Mesenchymal stem cell (in vitro differentiated cells and primary cell): ENCODE measurements around the gene FAM222B.

Source experiments
- DNase-seq: peaks from one replicate; pipeline ENCODE4 v3.0.0-alpha.2; 2013
- H2AFZ ChIP-seq: one replicate; pipeline ENCODE4 v1.6.1; 2013; ENCODE audit warnings: low read depth, mild to moderate bottlenecking, control low read depth, inconsistent platforms, low read length, moderate library complexity
- H2AK5ac ChIP-seq: 2 replicates; pipeline ENCODE4 v1.6.1; 2013; ENCODE audit warnings: low read length, moderate library complexity, mild to moderate bottlenecking, inconsistent platforms; ENCODE audit not compliant: severe bottlenecking
- H2BK120ac ChIP-seq: one replicate; pipeline ENCODE4 v1.6.1; 2013; ENCODE audit warnings: low read depth, mild to moderate bottlenecking, inconsistent platforms, low read length, moderate library complexity
- H2BK12ac ChIP-seq, 2 experiments: one replicate each; pipeline ENCODE4 v1.6.1; 2013; ENCODE audit warnings: inconsistent platforms in 2 of 2, low read length in 2 of 2, mild to moderate bottlenecking in 2 of 2, moderate library complexity in 2 of 2, control low read depth in 1 of 2
- H2BK15ac ChIP-seq: one replicate; pipeline ENCODE4 v1.6.1; 2013; ENCODE audit warnings: mild to moderate bottlenecking, low read depth, inconsistent platforms; ENCODE audit not compliant: poor library complexity, severe bottlenecking
- H2BK5ac ChIP-seq: 2 replicates; pipeline ENCODE4 v1.6.1; 2013; ENCODE audit warnings: low read depth, mild to moderate bottlenecking, low read length, control low read depth, inconsistent platforms; ENCODE audit not compliant: poor library complexity, severe bottlenecking
- H3K14ac ChIP-seq, 2 experiments: one replicate each; pipeline ENCODE4 v1.6.1; 2013; ENCODE audit warnings: inconsistent platforms in 2 of 2, low read length in 2 of 2, control low read depth in 1 of 2, mild to moderate bottlenecking in 1 of 2, moderate library complexity in 1 of 2
- H3K18ac ChIP-seq, 2 experiments: one replicate each; pipeline ENCODE4 v1.6.1; 2013; ENCODE audit warnings: inconsistent platforms in 2 of 2, low read length in 2 of 2, control low read depth in 1 of 2, low read depth in 1 of 2, mild to moderate bottlenecking in 1 of 2
- H3K23ac ChIP-seq, 2 experiments: one replicate each; pipeline ENCODE4 v1.6.1; 2013; ENCODE audit warnings: inconsistent platforms in 2 of 2, low read length in 2 of 2, mild to moderate bottlenecking in 2 of 2, moderate library complexity in 2 of 2, control low read depth in 1 of 2
- H3K27ac ChIP-seq: 2 replicates; pipeline ENCODE4 v1.5.1; 2013; ENCODE audit warnings: mild to moderate bottlenecking, moderate library complexity, low read length, control low read depth, inconsistent platforms; ENCODE audit not compliant: poor library complexity, severe bottlenecking
- H3K27me3 ChIP-seq, 2 experiments: 2 replicates each; pipeline versions ENCODE4 v1.6.1 to v1.7.0; 2013; ENCODE audit warnings: low read length in 2 of 2, mild to moderate bottlenecking in 2 of 2, moderate library complexity in 2 of 2, control low read depth in 1 of 2, inconsistent platforms in 1 of 2; ENCODE audit not compliant: control insufficient read depth in 1 of 2, insufficient read depth in 1 of 2
- H3K36me3 ChIP-seq, 2 experiments: 2 replicates each; pipeline versions ENCODE4 v1.6.1 to v1.7.0; 2013; ENCODE audit warnings: low read length in 2 of 2, control low read depth in 1 of 2, inconsistent platforms in 1 of 2, low read depth in 1 of 2, mild to moderate bottlenecking in 1 of 2; ENCODE audit not compliant: insufficient read depth in 2 of 2, control insufficient read depth in 1 of 2
- H3K4ac ChIP-seq, 2 experiments: one replicate each; pipeline ENCODE4 v1.6.1; 2013; ENCODE audit warnings: inconsistent platforms in 2 of 2, low read length in 2 of 2, mild to moderate bottlenecking in 2 of 2, moderate library complexity in 2 of 2, control low read depth in 1 of 2, low read depth in 1 of 2
- H3K4me1 ChIP-seq: 2 replicates; pipeline ENCODE4 v1.6.1; 2013; ENCODE audit warnings: low read depth, low read length, control low read depth; ENCODE audit not compliant: control insufficient read depth, insufficient read depth
- H3K4me2 ChIP-seq: 2 replicates; pipeline ENCODE4 v1.6.1; 2013; ENCODE audit warnings: low read length, mild to moderate bottlenecking, inconsistent platforms; ENCODE audit not compliant: poor library complexity, severe bottlenecking
- H3K4me3 ChIP-seq, 2 experiments: 2 replicates each; pipeline versions ENCODE4 v1.5.1 to v1.7.0; 2013; ENCODE audit warnings: low read length in 2 of 2, mild to moderate bottlenecking in 2 of 2, control low read depth in 1 of 2, low read depth in 1 of 2; ENCODE audit not compliant: insufficient read depth in 1 of 2
- H3K79me1 ChIP-seq: replicated peaks from 2 replicates; pipeline ENCODE4 v1.6.1; 2013; ENCODE audit warnings: mild to moderate bottlenecking, control low read depth, low read length, inconsistent platforms; ENCODE audit not compliant: poor library complexity, severe bottlenecking
- H3K9ac ChIP-seq: 2 replicates; pipeline ENCODE4 v1.7.0; 2013; ENCODE audit warnings: mild to moderate bottlenecking, low read length, moderate library complexity
- H3K9me3 ChIP-seq: 2 replicates; pipeline ENCODE4 v1.7.0; 2013; ENCODE audit warnings: mild to moderate bottlenecking, low read length; ENCODE audit not compliant: control insufficient read depth
- H4K8ac ChIP-seq: one replicate; pipeline ENCODE4 v1.6.1; 2013; ENCODE audit warnings: inconsistent platforms, mild to moderate bottlenecking, low read length, moderate library complexity
- H4K91ac ChIP-seq: one replicate; pipeline ENCODE4 v1.6.1; 2013; ENCODE audit warnings: mild to moderate bottlenecking, low read length, inconsistent platforms
- WGBS: methylation state at CpG from one replicate; pipeline ENCODE4 v1.1.7; 2013; ENCODE audit warnings: mixed read lengths; 5-methylcytosine and 5-hydroxymethylcytosine counted together

Gene FAM222B

GRCh38 chr17:28720247-28720996, 122.2 kb downstream of the FAM222B start:
- peaks cover 2% of the 10 kb centered on the region for H3K79me1 ChIP-seq
- WGBS, result under 1% methylated on average over 21 of the region's 30 CpGs

GRCh38 chr17:28719021-28719433, 123.6 kb downstream of the FAM222B start:
- peaks cover 7% of the 10 kb centered on the region for H3K79me1 ChIP-seq
- H2AK5ac ChIP-seq, result peak overlapping the region; percentile 25
- peak overlapping the region; percentile 95 for H3K9ac ChIP-seq
- H3K4ac ChIP-seq, result peak overlapping the region in 1 of 2 experiments; percentile 84
- H2AFZ ChIP-seq, result no peak overlapping the region
- H3K36me3 ChIP-seq, result peaks cover 39 to 52% of the 10 kb centered on the region in 2 experiments
- no peak overlapping the region for H2BK15ac ChIP-seq
- peaks cover 22% of the 10 kb centered on the region for H3K4me1 ChIP-seq
- H4K8ac ChIP-seq, result peak overlapping the region; percentile 65
- H2BK12ac ChIP-seq, result peak overlapping the region in 1 of 2 experiments; percentile 78
- H3K27me3 ChIP-seq, result no peaks in the 10 kb centered on the region
- H3K18ac ChIP-seq, result peak overlapping the region; percentile 69 to 85
- H3K4me3 ChIP-seq, result peak overlapping the region; percentile 20 to 99
- no peak for DNase-seq
- H3K9me3 ChIP-seq, result no peaks in the 10 kb centered on the region
- peak overlapping the region; percentile 1 for H2BK120ac ChIP-seq
- 15% methylated on average over 17 of the region's 18 CpGs for WGBS
- H4K91ac ChIP-seq, result peak overlapping the region; percentile 70
- H3K14ac ChIP-seq, result no peak overlapping the region
- H2BK5ac ChIP-seq, result no peak overlapping the region
- peak overlapping the region in 1 of 2 experiments; percentile 43 for H3K23ac ChIP-seq
- H3K27ac ChIP-seq, result peak overlapping the region; percentile 98
- peak overlapping the region; percentile 39 for H3K4me2 ChIP-seq

More at GRCh38 chr17:28720247-28720996, 122.2 kb downstream of the FAM222B start:
- Histone ChIP-seq H2BK15ac (no peak overlapping the region), H3K36me3 (peaks cover 32 to 49% of the 10 kb centered on the region in 2 experiments), H2BK120ac (no peak overlapping the region), H2BK5ac (peak overlapping the region; percentile 40), H3K14ac (peak overlapping the region in 1 of 2 experiments; percentile 9), H2BK12ac (no peak overlapping the region), H3K18ac (peak overlapping the region; percentile 78 to 97), H2AK5ac (peak overlapping the region; percentile 5), H3K4me1 (peaks cover 26% of the 10 kb centered on the region), H3K27ac (peak overlapping the region; percentile 92), H3K4me2 (peak overlapping the region; percentile 76), H4K8ac (peak overlapping the region; percentile 74), H3K4me3 (peak overlapping the region; percentile 85 to 99), H3K9me3 (no peaks in the 10 kb centered on the region), H3K4ac (peak overlapping the region; percentile 29 to 77), H3K23ac (no peak overlapping the region), H3K9ac (peak overlapping the region; percentile 95), H4K91ac (peak overlapping the region; percentile 67), H3K27me3 (no peaks in the 10 kb centered on the region), H2AFZ (no peak overlapping the region)
- DNase-seq, result peak; percentile 28

GRCh38 chr17:28718333-28719020, 124.1 kb downstream of the FAM222B start:
- H2BK15ac ChIP-seq, result no peak overlapping the region
- no peaks in the 10 kb centered on the region for H3K9me3 ChIP-seq
- H3K79me1 ChIP-seq, result peaks cover 9% of the 10 kb centered on the region
- H3K4me2 ChIP-seq, result peak overlapping the region; percentile 61
- H2BK5ac ChIP-seq, result peak overlapping the region; percentile 99
- H3K14ac ChIP-seq, result no peak overlapping the region
- H2AFZ ChIP-seq, result no peak overlapping the region
- H3K18ac ChIP-seq, result peak overlapping the region; percentile 60 to 98
- 6% methylated on average over 15 of the region's 18 CpGs for WGBS
- no peak overlapping the region for H3K23ac ChIP-seq
- peak overlapping the region; percentile 65 for H2BK120ac ChIP-seq
- H3K36me3 ChIP-seq, result peaks cover 44 to 51% of the 10 kb centered on the region in 2 experiments
- H4K91ac ChIP-seq, result peak overlapping the region; percentile 43
- H3K27me3 ChIP-seq, result no peaks in the 10 kb centered on the region
- peak overlapping the region; percentile 78 for H2AK5ac ChIP-seq
- H3K27ac ChIP-seq, result peak overlapping the region; percentile 98
- peak overlapping the region; percentile 95 for H3K9ac ChIP-seq
- H4K8ac ChIP-seq, result peak overlapping the region; percentile 93
- peak overlapping the region; percentile 45 to 99 for H3K4me3 ChIP-seq
- peak overlapping the region; percentile 7 to 14 for H2BK12ac ChIP-seq
- H3K4me1 ChIP-seq, result peaks cover 22% of the 10 kb centered on the region
- no peak for DNase-seq
- H3K4ac ChIP-seq, result peak overlapping the region; percentile 79 to 84
